ENCODE results near the gene OTP. TPM values are rescaled to one million over a fixed set of nuclear protein-coding genes. Genes with fewer than 3 reads are reported as not detected.

OTP gene
- total and polyA plus RNA-seq, 10 of the 15 experiments (the other 5 are each of a cell fraction or from before 2014, with no cell fraction given) = 0.31 to 8.8 (median 2.4) TPM

GRCh38 chr5:77630114-77630680, 8.3 kb downstream of the OTP start (continued):
- peak; percentile 84 for TF ChIP-seq POLR2AphosphoS5 (IDR thresholded peaks at IDR 0.05; ENCODE audit: low read length)
- TF ChIP-seq, protein P1, sequence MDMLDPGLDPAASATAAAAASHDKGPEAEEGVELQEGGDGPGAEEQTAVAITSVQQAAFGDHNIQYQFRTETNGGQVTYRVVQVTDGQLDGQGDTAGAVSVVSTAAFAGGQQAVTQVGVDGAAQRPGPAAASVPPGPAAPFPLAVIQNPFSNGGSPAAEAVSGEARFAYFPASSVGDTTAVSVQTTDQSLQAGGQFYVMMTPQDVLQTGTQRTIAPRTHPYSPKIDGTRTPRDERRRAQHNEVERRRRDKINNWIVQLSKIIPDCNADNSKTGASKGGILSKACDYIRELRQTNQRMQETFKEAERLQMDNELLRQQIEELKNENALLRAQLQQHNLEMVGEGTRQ (IDR thresholded peaks at IDR 0.05; ENCODE audit: borderline replicate concordance, low read depth, low read length) = no peak
- TF ChIP-seq POLR2A (IDR thresholded peaks at IDR 0.05; ENCODE audit: low read depth, low read length) = peak; percentile 90
- peak; percentile 78; the same call in 1 of the 2 replicates for TF ChIP-seq BACH1 (IDR thresholded peaks at IDR 0.05; ENCODE audit: borderline replicate concordance)
- no peak for TF ChIP-seq NFYB (IDR thresholded peaks at IDR 0.05; ENCODE audit: insufficient read depth, low read depth, low read length)
- TF ChIP-seq, protein P2, sequence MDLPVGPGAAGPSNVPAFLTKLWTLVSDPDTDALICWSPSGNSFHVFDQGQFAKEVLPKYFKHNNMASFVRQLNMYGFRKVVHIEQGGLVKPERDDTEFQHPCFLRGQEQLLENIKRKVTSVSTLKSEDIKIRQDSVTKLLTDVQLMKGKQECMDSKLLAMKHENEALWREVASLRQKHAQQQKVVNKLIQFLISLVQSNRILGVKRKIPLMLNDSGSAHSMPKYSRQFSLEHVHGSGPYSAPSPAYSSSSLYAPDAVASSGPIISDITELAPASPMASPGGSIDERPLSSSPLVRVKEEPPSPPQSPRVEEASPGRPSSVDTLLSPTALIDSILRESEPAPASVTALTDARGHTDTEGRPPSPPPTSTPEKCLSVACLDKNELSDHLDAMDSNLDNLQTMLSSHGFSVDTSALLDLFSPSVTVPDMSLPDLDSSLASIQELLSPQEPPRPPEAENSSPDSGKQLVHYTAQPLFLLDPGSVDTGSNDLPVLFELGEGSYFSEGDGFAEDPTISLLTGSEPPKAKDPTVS (IDR thresholded peaks at IDR 0.05; ENCODE audit: low read depth, low read length) = no peak
- no peak for TF ChIP-seq ASH2L (IDR thresholded peaks at IDR 0.05; ENCODE audit: borderline replicate concordance, low read depth)
- TF ChIP-seq, protein P3, sequence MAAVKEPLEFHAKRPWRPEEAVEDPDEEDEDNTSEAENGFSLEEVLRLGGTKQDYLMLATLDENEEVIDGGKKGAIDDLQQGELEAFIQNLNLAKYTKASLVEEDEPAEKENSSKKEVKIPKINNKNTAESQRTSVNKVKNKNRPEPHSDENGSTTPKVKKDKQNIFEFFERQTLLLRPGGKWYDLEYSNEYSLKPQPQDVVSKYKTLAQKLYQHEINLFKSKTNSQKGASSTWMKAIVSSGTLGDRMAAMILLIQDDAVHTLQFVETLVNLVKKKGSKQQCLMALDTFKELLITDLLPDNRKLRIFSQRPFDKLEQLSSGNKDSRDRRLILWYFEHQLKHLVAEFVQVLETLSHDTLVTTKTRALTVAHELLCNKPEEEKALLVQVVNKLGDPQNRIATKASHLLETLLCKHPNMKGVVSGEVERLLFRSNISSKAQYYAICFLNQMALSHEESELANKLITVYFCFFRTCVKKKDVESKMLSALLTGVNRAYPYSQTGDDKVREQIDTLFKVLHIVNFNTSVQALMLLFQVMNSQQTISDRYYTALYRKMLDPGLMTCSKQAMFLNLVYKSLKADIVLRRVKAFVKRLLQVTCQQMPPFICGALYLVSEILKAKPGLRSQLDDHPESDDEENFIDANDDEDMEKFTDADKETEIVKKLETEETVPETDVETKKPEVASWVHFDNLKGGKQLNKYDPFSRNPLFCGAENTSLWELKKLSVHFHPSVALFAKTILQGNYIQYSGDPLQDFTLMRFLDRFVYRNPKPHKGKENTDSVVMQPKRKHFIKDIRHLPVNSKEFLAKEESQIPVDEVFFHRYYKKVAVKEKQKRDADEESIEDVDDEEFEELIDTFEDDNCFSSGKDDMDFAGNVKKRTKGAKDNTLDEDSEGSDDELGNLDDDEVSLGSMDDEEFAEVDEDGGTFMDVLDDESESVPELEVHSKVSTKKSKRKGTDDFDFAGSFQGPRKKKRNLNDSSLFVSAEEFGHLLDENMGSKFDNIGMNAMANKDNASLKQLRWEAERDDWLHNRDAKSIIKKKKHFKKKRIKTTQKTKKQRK (IDR thresholded peaks at IDR 0.05; ENCODE audit: low read depth, low read length) = no peak
- peak; percentile 21; the same call in 1 of the 2 replicates for TF ChIP-seq PAX5 (IDR thresholded peaks at IDR 0.05; ENCODE audit: borderline replicate concordance, low read depth, low read length)
- TF ChIP-seq MYB (IDR thresholded peaks at IDR 0.05; ENCODE audit: borderline replicate concordance, low read depth, low read length) = no peak
- TF ChIP-seq ZNF207 (IDR thresholded peaks at IDR 0.05; ENCODE audit: borderline replicate concordance) = no peak
- no peak for TF ChIP-seq PRDM15 (CRISPR knock-in tag; IDR thresholded peaks at IDR 0.05)
- TF ChIP-seq POU2F2 (IDR thresholded peaks at IDR 0.05; ENCODE audit: borderline replicate concordance, low read depth, low read length) = peak; percentile 83; the same call in 2 of the 3 replicates
- 0 out of 2 replicates have a peak, but pooled peaks have one; percentile 15 for TF ChIP-seq PKNOX1 (IDR thresholded peaks at IDR 0.05)
- peak; percentile 63; the same call in 1 of the 2 replicates for TF ChIP-seq SIN3A (IDR thresholded peaks at IDR 0.05; ENCODE audit: low read depth, low read length)
- TF ChIP-seq IKZF1 (conservative IDR thresholded peaks at IDR 0.05) = no peak; the same call in none of the 2 replicates
- TF ChIP-seq STAT1 (conservative IDR thresholded peaks at IDR 0.05) = no peak
- no peak for TF ChIP-seq HDAC2 (IDR thresholded peaks at IDR 0.05)
- TF ChIP-seq KDM1A (IDR thresholded peaks at IDR 0.05; ENCODE audit: borderline replicate concordance) = no peak
- TF ChIP-seq SRF (IDR thresholded peaks at IDR 0.05; ENCODE audit: low read depth in 2 of 2, low read length in 2 of 2) = no peak
- peak; percentile 17; the same call in 1 of the 2 replicates for TF ChIP-seq CREM (IDR thresholded peaks at IDR 0.05; ENCODE audit: low read depth)
